GM19372 (cell line): Measurements from ENCODE around the gene APOB.

Source experiments
- ATAC-seq: cut with Tn5 transposase; IDR thresholded peaks from one replicate; pipeline ENCODE4 v1.9.1; 2021; ENCODE audit warnings: mild to moderate bottlenecking, low read depth, moderate library complexity; ENCODE audit not compliant: unreplicated experiment

The APOB gene

GRCh38 chr2:21020031-21020667, 23.7 kb downstream of the APOB start:
- no peak for ATAC-seq

DNA sequence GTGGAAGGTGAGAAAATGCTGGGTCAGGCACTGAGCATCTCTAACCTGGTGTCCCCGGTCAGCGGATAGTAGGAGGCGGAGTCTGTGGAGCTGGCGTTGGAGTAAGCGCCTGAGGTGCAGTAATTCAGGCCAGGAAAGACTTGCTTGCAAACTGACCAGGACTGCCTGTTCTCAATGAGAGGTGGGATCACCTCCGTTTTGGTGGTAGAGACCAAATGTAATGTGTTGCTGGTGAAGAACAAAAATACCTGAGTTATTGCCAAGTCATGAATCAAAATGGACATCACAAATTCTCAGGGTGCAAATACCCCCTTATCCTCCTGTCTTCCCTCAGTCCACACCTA, 24.2 kb downstream of the APOB start:
- no peak for ATAC-seq

DNA sequence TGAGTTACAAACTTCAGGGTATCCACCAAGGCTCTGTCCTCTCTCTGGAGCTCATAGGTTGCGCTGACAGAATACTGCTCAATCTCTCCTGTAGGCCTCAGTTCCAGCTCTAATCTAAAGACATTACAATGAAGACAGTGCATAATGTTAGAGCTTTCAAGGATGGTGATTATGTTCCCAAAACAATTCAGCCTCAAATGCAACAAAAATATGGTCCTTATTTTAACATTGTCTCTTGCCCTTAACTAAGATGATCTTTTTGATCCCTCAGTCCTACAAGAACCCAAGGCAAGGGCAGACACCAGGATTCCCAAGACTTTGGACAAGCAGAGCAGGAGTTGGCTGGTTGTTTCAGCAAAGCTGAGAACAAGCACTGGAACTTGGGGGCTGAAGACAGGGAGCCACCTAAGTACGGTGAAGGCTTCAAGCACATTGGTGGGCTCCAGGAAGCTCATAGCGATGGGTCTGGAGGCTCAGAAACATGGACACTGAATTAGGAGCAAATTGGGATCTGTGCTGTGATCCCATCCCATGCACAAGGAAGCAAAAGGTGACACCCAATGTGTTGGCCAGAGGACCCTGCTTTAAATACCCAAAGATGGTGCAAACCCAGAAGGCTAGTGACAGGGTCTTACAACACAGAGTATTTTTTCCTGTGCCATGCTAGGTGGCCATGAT, 24.7 kb downstream of the APOB start:
- ATAC-seq: no peak

DNA sequence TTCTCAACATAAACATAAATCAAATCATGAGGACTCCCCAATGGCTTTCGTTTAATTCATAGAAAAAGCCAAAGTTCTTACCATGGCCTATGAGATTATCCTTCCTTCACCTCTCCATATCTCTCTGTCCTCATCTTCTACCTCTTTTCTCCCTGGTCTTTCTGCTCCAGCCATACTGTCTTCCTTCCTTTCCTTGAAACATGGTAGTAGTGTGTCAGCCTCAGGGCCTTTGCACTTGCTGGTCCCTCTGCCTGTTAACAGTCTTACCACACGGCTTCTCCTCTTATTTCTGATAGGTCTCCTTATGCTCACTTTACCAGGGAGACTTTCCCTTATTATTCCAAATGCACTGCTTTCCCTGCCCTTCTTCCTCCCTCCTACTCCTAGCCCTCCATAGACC, 25.6 kb downstream of the APOB start:
- ATAC-seq: no peak

GRCh38 chr2:21017748-21018276, 26.1 kb downstream of the APOB start:
- no peak for ATAC-seq

DNA sequence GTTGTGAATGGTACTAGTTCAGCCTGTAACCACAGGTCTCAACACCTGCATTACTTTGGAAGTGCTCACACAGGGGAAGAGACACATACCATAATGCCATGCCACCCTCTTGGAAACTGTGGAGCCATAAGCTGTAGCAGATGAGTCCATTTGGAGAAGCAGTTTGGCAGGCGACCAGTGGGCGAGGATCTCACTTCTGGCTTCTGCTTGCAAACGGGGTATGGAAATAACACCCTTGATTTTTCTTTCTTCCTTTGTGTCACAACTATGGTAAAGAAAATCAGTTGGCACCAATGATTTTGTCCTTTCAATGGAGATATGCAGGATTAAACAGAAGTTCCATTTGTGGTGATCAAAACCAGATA, 28.6 kb downstream of the APOB start:
- ATAC-seq: no peak

DNA sequence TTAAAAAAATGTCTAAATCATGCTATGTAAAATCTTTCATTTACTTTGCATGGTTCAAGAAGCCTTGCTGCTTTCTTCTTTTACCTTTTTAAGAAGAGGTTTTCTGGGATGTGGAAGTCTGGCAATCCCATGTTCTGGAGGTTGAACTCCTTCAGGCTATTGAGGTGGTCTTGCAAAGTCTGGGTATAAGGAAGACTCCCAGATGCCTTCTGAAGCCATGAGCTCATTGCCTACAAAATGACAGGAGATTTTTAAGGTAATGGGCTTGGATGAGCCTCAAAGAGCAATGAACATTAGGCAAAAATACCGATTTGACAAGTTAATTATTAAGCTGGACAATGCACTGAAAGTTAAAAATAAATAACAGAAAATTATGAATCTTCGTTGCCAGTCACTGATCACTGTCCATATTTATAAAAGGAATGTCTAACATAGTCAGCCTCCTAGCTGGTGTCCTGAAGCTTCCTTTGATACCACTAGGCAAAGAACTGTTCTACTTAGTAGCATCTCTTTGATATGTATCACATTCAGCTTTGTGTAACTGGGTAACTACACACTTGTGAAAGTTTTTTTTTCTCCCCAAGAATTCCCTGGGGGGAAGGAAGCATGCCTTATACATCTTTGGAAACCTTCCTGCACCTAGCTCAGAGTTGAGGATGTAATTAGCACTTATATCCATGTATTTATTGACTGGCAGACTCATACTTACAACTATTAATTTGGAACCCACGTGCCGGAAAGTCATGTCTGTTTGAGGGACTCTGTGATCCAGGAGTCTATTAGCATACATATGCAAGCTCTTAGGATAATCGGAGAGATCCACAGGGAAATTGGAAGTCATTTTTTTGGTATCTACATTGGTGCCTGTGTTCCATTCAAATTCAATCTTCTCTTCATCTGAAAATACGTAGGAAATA, 29.3 kb downstream of the APOB start:
- no peak for ATAC-seq

- ATAC-seq: no peak
Observed at GRCh38 chr2:21013043-21013816, 30.6 kb downstream of the APOB start.

- no peak for ATAC-seq
Observed at GRCh38 chr2:21012557-21012937, 31.3 kb downstream of the APOB start.

GRCh38 chr2:21011876-21012556, 31.9 kb downstream of the APOB start:
- ATAC-seq: no peak

DNA sequence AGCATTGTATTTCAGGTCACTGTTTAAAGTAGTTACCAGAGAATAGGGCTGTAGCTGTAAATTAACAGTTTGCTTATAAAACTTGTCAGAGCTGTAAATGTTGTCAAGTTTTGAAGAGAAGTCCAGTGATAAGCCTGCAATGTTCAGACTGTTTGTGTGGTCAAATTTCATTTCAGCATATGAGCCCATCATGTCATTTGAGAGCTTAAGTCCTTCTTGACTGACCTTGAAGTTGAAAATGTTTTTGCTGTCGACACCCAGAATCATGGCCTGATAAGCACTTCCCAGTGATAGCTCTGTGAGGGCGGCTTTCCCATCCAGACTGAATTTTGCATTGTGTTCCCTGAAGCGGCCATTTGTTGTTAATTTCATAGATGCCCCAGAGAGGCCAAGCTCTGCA, 32.4 kb downstream of the APOB start:
- no peak for ATAC-seq

- ATAC-seq: no peak
Observed at GRCh38 chr2:21010813-21011439, 32.9 kb downstream of the APOB start.

- ATAC-seq: no peak
Observed at GRCh38 chr2:21009662-21010225, 34.1 kb downstream of the APOB start.

- no peak for ATAC-seq
Observed at GRCh38 chr2:21008790-21009661, 34.8 kb downstream of the APOB start.

- ATAC-seq: no peak
Observed at GRCh38 chr2:21008014-21008789, 35.7 kb downstream of the APOB start.

GRCh38 chr2:21007129-21008013, 36.5 kb downstream of the APOB start:
- no peak for ATAC-seq
